Head of caudate nucleus (tissue), 42 donors: ENCODE measurements around the gene AP5Z1.
"Not testable (repeated sequence)": the region's sequence is repeated elsewhere in the genome, so short reads cannot be mapped to it uniquely, and the experiment has no call there.

ENCODE experiments used
- DNase-seq, 42 donors: peaks; one replicate each; pipeline versions ENCODE4 v3.0.0 to v3.0.0-alpha.2; 2020 to 2021; ENCODE audit warnings: mixed read lengths in 7 of 42
- intact Hi-C: fragments of 100-400 bp; cut with DNase I; formaldehyde crosslinking; loops from one replicate; pipeline ENCODE4 v1.15.0; 2022

The AP5Z1 gene

GRCh38 chr7:4783762-4784351 is 8.4 kb downstream of the AP5Z1 start:
- no peak for DNase-seq
- intact Hi-C loops: no loop called here

- no peak for DNase-seq
Observed at GRCh38 chr7:4784799-4785198, 9.4 kb downstream of the AP5Z1 start.

GRCh38 chr7:4785371-4785770 is 9.9 kb downstream of the AP5Z1 start:
- no peak for DNase-seq
- intact Hi-C loops: no loop called here

More at GRCh38 chr7:4784799-4785198, 9.4 kb downstream of the AP5Z1 start:
- intact Hi-C loops: no loop called here

- intact Hi-C loops: no loop called here
- no peak for DNase-seq
Observed at GRCh38 chr7:4786015-4786414, 10.6 kb downstream of the AP5Z1 start.

GRCh38 chr7:4787541-4787940 is 12.1 kb downstream of the AP5Z1 start:
- intact Hi-C loops: no loop called here
- DNase-seq: no peak

GRCh38 chr7:4787947-4788626 is 12.7 kb downstream of the AP5Z1 start:
- intact Hi-C loops: no loop called here

GRCh38 chr7:4788627-4789189 is 13.3 kb downstream of the AP5Z1 start:
- DNase-seq: no peak
- intact Hi-C loops: no loop called here

More at GRCh38 chr7:4787947-4788626, 12.7 kb downstream of the AP5Z1 start:
- no peak for DNase-seq

GRCh38 chr7:4789194-4790077 is 14.0 kb downstream of the AP5Z1 start:
- DNase-seq: no peak
- intact Hi-C loops: no loop called here

GRCh38 chr7:4790078-4790465 is 14.6 kb downstream of the AP5Z1 start:
- DNase-seq: no peak
- intact Hi-C loops: no loop called here

- DNase-seq: no peak
- intact Hi-C loops: no loop called here
Observed at GRCh38 chr7:4790516-4790991, 15.1 kb downstream of the AP5Z1 start.

- DNase-seq: no peak
- intact Hi-C loops: no loop called here
Observed at GRCh38 chr7:4791101-4791737, 15.8 kb downstream of the AP5Z1 start.

- intact Hi-C loops: no loop called here
- peak; percentile 72 to 96 (median 90) for DNase-seq
Observed at GRCh38 chr7:4791738-4792536, 16.5 kb downstream of the AP5Z1 start.

GRCh38 chr7:4792537-4793126 is 17.2 kb downstream of the AP5Z1 start:
- peak in 19 of 42 donors; percentile 22 to 54 (median 39) for DNase-seq
- intact Hi-C loops: no loop called here

- intact Hi-C loops: not testable (repeated sequence)
- peak in 1 of 42 donors; percentile 37 for DNase-seq
Observed at GRCh38 chr7:4793385-4793993, 18.1 kb downstream of the AP5Z1 start.

GRCh38 chr7:4794171-4794570 is 18.7 kb downstream of the AP5Z1 start:
- DNase-seq, intact Hi-C loops: not testable (repeated sequence)

- DNase-seq: no peak
- intact Hi-C loops: loop anchor here (5.0 kb wide), 2 partner anchors 88 to 293 kb away; partner anchors contain the start of gene RADIL
Observed at GRCh38 chr7:4794591-4795350, 19.3 kb downstream of the AP5Z1 start.
